ENCODE results near the gene LAG3.

LAG3 gene

GRCh38 chr12:6750506-6750905 lies 21.8 kb upstream of the LAG3 start:
- no peak for TF ChIP-seq USF1 (IDR thresholded peaks at IDR 0.05)
- no peak for TF ChIP-seq NFIC (IDR thresholded peaks at IDR 0.05)

- no peak for TF ChIP-seq MAX (IDR thresholded peaks at IDR 0.05)
- TF ChIP-seq TAF1 (IDR thresholded peaks at IDR 0.05; ENCODE audit: low read depth): no peak
- TF ChIP-seq YY1 (IDR thresholded peaks at IDR 0.05; ENCODE audit: low read depth): no peak
- no peak for TF ChIP-seq USF1 (IDR thresholded peaks at IDR 0.05)
- no peak for TF ChIP-seq TEAD4 (IDR thresholded peaks at IDR 0.05)
- no peak for TF ChIP-seq NFIC (IDR thresholded peaks at IDR 0.05)
- no peak for TF ChIP-seq CREB1 (IDR thresholded peaks at IDR 0.05; ENCODE audit: low read depth)
- TF ChIP-seq FOXM1 (IDR thresholded peaks at IDR 0.05; ENCODE audit: borderline replicate concordance, low read depth): no peak
- TF ChIP-seq CEBPB (IDR thresholded peaks at IDR 0.05): no peak
- no peak for TF ChIP-seq EP300 (IDR thresholded peaks at IDR 0.05; ENCODE audit: borderline replicate concordance)
- no peak for TF ChIP-seq EGR1 (IDR thresholded peaks at IDR 0.05)
- no peak for TF ChIP-seq RAD21 (IDR thresholded peaks at IDR 0.05; ENCODE audit: low read depth)
These were observed 20.6 kb upstream of the LAG3 start for GRCh38 chr12:6751767-6752166.

GRCh38 chr12:6752167-6752920 lies 20.0 kb upstream of the LAG3 start:
- TF ChIP-seq FOXM1 (IDR thresholded peaks at IDR 0.05; ENCODE audit: borderline replicate concordance, low read depth) (no peak), CEBPB (IDR thresholded peaks at IDR 0.05) (no peak), USF1 (IDR thresholded peaks at IDR 0.05) (no peak), REST (IDR thresholded peaks at IDR 0.05; ENCODE audit: low read depth) (no peak), EGR1 (IDR thresholded peaks at IDR 0.05) (no peak), CREB1 (IDR thresholded peaks at IDR 0.05; ENCODE audit: low read depth) (no peak), EP300 (IDR thresholded peaks at IDR 0.05; ENCODE audit: borderline replicate concordance) (no peak), ZBTB7A (IDR thresholded peaks at IDR 0.05; ENCODE audit: low read depth) (no peak; the same call in 1 of the 2 replicates), TEAD4 (IDR thresholded peaks at IDR 0.05) (no peak), MAX (IDR thresholded peaks at IDR 0.05) (no peak), NFIC (IDR thresholded peaks at IDR 0.05) (no peak), YY1 (IDR thresholded peaks at IDR 0.05; ENCODE audit: low read depth) (no peak), TAF1 (IDR thresholded peaks at IDR 0.05; ENCODE audit: low read depth) (no peak), TCF12 (IDR thresholded peaks at IDR 0.05; ENCODE audit: low read depth) (no peak), RAD21 (IDR thresholded peaks at IDR 0.05; ENCODE audit: low read depth) (no peak)

GRCh38 chr12:6752921-6753771 lies 19.2 kb upstream of the LAG3 start, which contains the start of gene MLF2:
MLF2 (minus strand) TSS chr12:6753141; CDS start chr12:6752334, 807 bp downstream.
- TF ChIP-seq USF1 (IDR thresholded peaks at IDR 0.05): 0 out of 2 replicates have a peak, but pooled peaks have one; percentile 6
- peak; percentile 92 for TF ChIP-seq TAF1 (IDR thresholded peaks at IDR 0.05; ENCODE audit: low read depth)
- TF ChIP-seq CREB1 (IDR thresholded peaks at IDR 0.05; ENCODE audit: low read depth): peak; percentile 74
- TF ChIP-seq CEBPB (IDR thresholded peaks at IDR 0.05): no peak
- peak; percentile 38 for TF ChIP-seq TCF12 (IDR thresholded peaks at IDR 0.05; ENCODE audit: low read depth)
- TF ChIP-seq ZBTB7A (IDR thresholded peaks at IDR 0.05; ENCODE audit: low read depth): peak; percentile 89
- TF ChIP-seq FOXM1 (IDR thresholded peaks at IDR 0.05; ENCODE audit: borderline replicate concordance, low read depth): no peak
- 0 out of 2 replicates have a peak, but pooled peaks have one; percentile 7 for TF ChIP-seq REST (IDR thresholded peaks at IDR 0.05; ENCODE audit: low read depth)
- no peak for TF ChIP-seq RAD21 (IDR thresholded peaks at IDR 0.05; ENCODE audit: low read depth)
- peak; percentile 14; the same call in 1 of the 2 replicates for TF ChIP-seq EP300 (IDR thresholded peaks at IDR 0.05; ENCODE audit: borderline replicate concordance)
- TF ChIP-seq MAX (IDR thresholded peaks at IDR 0.05): peak; percentile 71
- peak; percentile 75 for TF ChIP-seq EGR1 (IDR thresholded peaks at IDR 0.05)
- peak; percentile 68 for TF ChIP-seq YY1 (IDR thresholded peaks at IDR 0.05; ENCODE audit: low read depth)
- no peak for TF ChIP-seq TEAD4 (IDR thresholded peaks at IDR 0.05)

All from Ishikawa (cell line).